ENCODE measurements around the gene OR2AT4.
"Not testable (repeated sequence)": the region's sequence is repeated elsewhere in the genome, so short reads cannot be mapped to it uniquely, and the experiment has no call there.

Gene OR2AT4

DNA sequence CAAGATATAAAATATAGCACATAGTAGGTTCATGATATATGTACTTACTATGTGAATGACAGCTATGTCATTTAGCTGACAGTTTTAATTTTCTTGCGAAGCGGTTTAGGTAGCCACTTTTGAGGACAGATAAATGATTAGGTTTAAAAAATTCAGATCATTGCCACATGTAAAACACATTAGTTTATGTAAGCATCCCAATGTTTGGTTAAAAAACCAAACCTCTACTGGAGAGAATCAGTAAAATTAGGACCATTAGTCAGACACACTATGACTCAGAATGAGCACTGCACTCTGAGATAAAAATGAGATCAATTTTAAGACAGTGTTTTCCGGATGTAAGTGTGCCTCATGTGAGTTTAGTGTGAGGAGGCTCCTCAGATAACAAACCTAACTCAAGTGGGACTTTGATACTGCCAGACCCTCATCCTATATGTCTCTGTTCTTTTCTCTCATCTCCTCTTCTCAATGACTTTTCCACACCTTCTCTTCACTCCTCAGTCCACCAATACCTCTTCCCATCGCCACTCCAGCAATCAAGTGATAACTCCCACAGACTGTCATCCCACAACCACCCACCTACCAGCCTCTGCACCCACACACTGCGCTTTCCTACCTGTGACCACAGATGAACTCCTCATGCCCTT is 6.8 kb upstream of the OR2AT4 start:
- DNase-seq (ENCODE audit: low spot score) = peak; percentile 48

DNA sequence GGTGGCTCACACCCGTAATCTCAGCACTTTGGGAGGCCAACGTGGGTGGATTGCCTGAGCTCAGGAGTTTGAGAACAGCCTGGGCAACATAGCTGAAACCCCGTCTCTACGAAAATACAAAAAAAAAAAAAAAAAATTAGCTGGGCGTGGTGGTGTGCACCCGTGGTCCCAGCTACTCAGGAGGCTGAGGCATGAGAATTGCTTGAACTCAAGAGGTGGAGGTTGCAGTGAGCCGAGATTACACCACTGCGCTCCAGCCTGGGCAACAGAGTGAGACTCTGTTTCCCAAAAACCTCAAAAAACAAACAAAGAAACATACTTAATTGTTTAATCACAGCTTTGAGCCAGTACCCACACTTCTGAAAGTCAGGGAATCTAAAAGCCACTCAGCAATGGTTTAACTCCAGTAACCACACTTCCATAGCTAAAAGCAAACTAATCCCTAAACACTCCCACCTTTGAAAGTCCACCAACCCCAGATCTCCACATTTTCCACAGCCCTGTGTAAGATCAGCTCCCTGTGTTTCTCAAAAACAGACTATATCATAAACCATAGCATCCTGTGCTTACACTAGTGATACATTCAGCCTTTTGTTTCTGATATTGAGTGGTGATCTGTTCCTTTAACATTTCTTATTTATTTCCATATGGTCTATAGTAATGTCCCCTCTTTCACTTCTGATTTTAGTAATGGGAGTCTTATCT is 4.9 kb upstream of the OR2AT4 start:
- no peak for DNase-seq (ENCODE audit: low spot score)

DNA sequence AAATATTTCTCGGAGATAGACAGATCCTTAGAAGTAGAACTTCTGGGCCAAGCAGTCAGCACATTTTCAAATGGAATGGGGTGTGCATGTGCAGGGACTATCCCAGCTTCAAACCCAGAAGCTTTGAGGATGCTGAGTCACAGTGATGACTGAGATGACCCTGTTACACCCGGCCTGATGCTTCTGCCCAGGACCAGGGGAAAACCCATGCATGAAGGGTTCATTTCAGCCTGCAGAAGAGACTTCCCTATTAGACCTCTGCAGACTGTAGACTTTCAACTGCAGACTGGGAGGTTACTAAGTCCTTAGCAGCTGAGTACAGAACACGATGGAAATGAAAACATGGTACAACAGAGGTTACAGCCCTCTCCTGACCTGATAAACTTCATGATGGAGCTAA is 3.6 kb upstream of the OR2AT4 start:
- peak; percentile 90 for DNase-seq (ENCODE audit: low spot score)

- no peak for DNase-seq (ENCODE audit: low spot score)
These were observed 3.0 kb upstream of the OR2AT4 start for GRCh38 chr11:75099635-75100034.

- DNase-seq (ENCODE audit: low spot score) = not testable (repeated sequence)
These were observed 2.3 kb upstream of the OR2AT4 start for GRCh38 chr11:75098835-75099439.

- DNase-seq (ENCODE audit: low spot score) = not testable (repeated sequence)
These were observed 1.5 kb upstream of the OR2AT4 start for GRCh38 chr11:75098181-75098580.

GRCh38 chr11:75097173-75097557 is 489 bp upstream of the OR2AT4 start:
- DNase-seq (ENCODE audit: low spot score) = no peak

- not testable (repeated sequence) for DNase-seq (ENCODE audit: low spot score)
These were observed 2.3 kb downstream of the OR2AT4 start for GRCh38 chr11:75094382-75094781.

GRCh38 chr11:75090671-75091177 is 6.0 kb downstream of the OR2AT4 start:
- no peak for DNase-seq (ENCODE audit: low spot score)

- peak; percentile 25 for DNase-seq (ENCODE audit: low spot score)
These were observed 9.1 kb downstream of the OR2AT4 start for GRCh38 chr11:75087319-75088305.

GRCh38 chr11:75084883-75085282 is 11.8 kb downstream of the OR2AT4 start:
- DNase-seq (ENCODE audit: low spot score) = no peak

GRCh38 chr11:75083217-75083605 is 13.5 kb downstream of the OR2AT4 start:
- no peak for DNase-seq (ENCODE audit: low spot score)

DNA sequence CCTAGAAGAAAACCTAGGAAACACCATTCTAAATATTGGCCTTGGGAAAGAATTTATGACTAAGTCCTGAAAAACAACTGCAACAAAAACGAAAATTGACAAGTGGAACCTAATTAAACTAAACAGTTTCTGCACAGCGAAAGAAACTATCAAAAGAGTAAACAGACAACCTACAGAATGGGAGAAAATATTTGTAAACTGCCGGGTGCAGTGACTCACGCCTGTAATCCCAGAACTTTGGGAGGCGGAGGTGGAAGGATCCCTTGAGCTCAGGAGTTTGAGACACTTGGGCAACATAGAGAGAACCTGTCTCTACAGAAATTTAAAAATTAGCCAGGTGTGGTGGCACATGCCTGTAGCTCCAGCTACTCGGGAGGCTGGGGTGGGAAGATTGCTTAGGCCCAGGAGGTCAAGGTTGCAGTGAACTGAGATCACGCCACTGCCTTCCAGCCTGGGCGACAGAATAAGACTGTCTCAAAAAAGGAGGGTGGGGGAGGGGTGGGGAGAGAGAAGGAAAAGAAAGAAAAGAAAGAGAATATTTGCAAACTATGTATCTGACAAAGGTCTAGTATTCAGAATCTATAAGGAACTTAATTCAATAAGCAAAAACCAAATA is 14.0 kb downstream of the OR2AT4 start:
- DNase-seq (ENCODE audit: low spot score) = no peak

GRCh38 chr11:75079546-75079945 is 17.1 kb downstream of the OR2AT4 start:
- DNase-seq (ENCODE audit: low spot score) = no peak

DNA sequence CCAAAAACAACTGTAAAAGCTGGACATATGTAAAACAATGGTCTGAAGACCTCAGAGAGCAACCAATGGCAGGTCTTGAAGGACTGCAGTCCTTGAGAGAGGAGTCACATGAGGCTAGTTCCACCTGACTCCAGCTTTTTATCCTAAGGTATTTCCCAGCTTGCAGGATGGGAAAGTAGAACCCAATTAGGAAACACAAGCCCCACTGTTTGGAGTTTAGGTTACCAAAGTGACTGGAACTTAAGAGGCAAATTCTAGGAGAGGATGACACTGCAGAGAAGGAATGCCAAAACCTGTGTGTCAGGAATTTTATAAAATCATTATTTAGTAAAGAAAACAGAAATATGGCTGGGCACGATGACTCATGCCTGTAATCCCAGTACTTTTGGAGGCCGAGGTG is 18.4 kb downstream of the OR2AT4 start:
- peak; percentile 95 for DNase-seq (ENCODE audit: low spot score)

DNA sequence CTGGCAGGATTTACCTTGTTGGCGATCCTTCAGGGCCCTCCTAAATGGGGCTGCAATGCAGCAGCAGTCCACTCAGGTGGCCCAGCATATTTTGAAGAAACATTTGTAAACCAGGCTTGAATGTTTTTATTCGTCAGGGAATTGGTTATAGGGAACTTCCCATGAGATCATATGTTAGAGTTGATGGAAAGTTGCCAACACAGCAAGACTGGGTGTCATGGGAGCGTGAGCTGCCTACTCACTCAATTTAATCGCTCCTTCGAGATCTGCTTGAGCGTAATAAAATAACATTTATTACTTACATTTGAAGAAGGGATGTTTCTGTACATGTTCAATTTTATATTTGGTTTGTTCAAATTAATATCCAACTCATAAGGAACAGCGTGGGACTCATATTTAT is 19.4 kb downstream of the OR2AT4 start:
- DNase-seq (ENCODE audit: low spot score) = peak; percentile 91

DNA sequence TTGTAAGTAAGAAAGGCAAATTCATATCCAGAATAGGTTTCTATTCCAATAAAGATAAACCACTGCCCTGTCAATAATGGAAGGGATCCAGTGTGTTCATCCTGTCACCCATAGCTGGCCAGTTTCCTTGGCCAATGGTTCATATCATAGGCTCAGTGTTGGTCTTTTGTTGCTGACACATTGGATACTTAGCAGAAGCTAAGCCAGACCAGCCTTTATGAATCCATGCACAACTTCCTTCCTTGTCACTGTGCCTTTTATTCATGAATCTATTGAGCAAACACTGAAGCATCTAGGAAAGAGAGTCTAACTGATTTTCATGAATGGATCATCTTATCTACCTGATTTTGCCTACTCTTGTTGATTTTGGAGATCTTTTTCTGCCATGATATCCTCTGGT is 20.0 kb downstream of the OR2AT4 start:
- DNase-seq (ENCODE audit: low spot score) = peak; percentile 51

GRCh38 chr11:75073459-75074190 is 23.1 kb downstream of the OR2AT4 start:
- no peak for DNase-seq (ENCODE audit: low spot score)

- peak; percentile 56 for DNase-seq (ENCODE audit: low spot score)
These were observed 24.1 kb downstream of the OR2AT4 start for GRCh38 chr11:75072582-75072981.

- DNase-seq (ENCODE audit: low spot score) = no peak
These were observed 27.2 kb downstream of the OR2AT4 start for GRCh38 chr11:75069473-75069872.

DNA sequence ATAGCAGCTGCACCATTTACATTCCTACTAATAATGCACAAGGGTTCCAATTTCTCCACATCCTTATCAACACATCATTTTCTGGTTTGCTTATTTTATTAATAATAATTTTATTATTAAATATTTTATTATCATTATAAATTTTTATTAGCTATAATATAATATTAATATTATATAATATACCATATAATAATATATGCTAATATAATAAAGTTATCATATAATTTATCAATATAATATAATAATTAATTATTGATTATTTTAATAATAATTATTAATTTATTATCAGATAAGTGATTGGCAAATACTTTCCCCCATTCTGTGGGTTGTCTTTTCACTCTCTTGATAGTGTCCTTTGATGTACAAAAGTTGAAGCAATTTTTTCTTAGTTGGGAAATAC is 27.7 kb downstream of the OR2AT4 start:
- DNase-seq (ENCODE audit: low spot score) = no peak
